ENCODE results near the gene CD74.

DNA sequence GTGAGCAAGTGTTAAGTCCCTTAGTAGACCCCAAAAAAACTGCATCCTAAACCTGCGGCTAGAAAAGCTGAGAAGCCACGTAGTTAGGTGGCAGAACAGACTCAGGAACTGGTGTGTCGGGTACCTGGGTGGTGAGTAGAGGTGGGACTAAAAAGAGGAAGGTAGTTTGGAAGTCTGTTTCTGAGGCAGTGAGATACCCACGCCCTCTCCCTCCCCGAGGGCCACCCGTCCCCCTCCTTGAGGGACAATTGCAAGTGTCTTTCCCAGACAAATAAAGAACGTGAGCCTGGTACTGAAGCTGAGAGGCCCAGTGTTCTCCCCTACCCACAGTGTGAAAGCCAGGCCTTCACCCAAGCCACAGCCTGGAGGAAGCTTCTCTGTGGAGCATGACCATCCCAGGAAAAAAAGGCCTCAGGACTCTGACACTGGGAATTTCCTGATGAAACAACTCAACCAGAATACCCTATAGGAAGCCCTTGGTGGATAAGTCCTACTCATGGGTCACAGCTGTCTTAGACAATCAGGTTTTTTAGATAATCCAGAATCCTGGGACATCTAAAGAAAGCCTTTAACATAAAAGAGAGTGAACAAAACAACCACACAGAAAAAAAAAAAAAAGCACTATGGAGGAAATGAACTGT lies 7.0 kb upstream of the CD74 start:
- TF ChIP-seq, protein P1, sequence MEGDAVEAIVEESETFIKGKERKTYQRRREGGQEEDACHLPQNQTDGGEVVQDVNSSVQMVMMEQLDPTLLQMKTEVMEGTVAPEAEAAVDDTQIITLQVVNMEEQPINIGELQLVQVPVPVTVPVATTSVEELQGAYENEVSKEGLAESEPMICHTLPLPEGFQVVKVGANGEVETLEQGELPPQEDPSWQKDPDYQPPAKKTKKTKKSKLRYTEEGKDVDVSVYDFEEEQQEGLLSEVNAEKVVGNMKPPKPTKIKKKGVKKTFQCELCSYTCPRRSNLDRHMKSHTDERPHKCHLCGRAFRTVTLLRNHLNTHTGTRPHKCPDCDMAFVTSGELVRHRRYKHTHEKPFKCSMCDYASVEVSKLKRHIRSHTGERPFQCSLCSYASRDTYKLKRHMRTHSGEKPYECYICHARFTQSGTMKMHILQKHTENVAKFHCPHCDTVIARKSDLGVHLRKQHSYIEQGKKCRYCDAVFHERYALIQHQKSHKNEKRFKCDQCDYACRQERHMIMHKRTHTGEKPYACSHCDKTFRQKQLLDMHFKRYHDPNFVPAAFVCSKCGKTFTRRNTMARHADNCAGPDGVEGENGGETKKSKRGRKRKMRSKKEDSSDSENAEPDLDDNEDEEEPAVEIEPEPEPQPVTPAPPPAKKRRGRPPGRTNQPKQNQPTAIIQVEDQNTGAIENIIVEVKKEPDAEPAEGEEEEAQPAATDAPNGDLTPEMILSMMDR (IDR thresholded peaks at IDR 0.05; ENCODE audit: insufficient read depth, low read length, poor library complexity, severe bottlenecking), result no peak
- TF ChIP-seq EZH2phosphoT487 (conservative IDR thresholded peaks at IDR 0.05; ENCODE audit: low read length), result no peak

All from SU-DHL-6 (cell line).